Measurements from ENCODE around the gene TMEM114. TPM values are rescaled to one million over a fixed set of nuclear protein-coding genes. Genes with fewer than 3 reads are reported as not detected.

TMEM114 gene
- total RNA-seq, 1 donor from 2014 or later = not detected

DNA sequence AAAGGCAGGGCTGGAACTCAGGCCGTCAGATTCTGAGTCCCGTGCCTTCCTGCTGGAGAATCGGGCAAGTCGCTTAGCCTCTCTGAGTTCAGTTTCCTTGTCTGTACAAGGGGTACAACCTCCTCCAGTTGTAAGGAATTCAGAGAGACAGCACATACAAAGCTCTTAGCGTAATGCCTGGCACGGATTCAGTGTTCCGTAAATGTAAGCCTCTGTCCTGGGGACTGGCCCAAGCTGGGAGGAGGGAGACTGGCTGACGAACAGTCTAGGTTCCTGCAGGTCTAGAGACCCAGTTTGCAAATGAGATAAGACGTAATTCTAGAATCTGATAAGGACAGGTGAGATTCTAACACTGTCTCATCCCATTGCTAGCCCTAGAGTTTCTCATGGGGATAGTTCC, 41.1 kb upstream of the TMEM114 start:
- Histone ChIP-seq H3K36me3 (ENCODE audit: control insufficient read depth, insufficient read depth, low read length) (peaks cover 35% of the 10 kb centered on the region), H3K27me3 (ENCODE audit: control insufficient read depth, insufficient read depth, low read length) (no peaks in the 10 kb centered on the region), H3K4me3 (ENCODE audit: low read depth, low read length) (no peak overlapping the region)
- TF ChIP-seq, protein P1, sequence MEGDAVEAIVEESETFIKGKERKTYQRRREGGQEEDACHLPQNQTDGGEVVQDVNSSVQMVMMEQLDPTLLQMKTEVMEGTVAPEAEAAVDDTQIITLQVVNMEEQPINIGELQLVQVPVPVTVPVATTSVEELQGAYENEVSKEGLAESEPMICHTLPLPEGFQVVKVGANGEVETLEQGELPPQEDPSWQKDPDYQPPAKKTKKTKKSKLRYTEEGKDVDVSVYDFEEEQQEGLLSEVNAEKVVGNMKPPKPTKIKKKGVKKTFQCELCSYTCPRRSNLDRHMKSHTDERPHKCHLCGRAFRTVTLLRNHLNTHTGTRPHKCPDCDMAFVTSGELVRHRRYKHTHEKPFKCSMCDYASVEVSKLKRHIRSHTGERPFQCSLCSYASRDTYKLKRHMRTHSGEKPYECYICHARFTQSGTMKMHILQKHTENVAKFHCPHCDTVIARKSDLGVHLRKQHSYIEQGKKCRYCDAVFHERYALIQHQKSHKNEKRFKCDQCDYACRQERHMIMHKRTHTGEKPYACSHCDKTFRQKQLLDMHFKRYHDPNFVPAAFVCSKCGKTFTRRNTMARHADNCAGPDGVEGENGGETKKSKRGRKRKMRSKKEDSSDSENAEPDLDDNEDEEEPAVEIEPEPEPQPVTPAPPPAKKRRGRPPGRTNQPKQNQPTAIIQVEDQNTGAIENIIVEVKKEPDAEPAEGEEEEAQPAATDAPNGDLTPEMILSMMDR (IDR thresholded peaks at IDR 0.05; ENCODE audit: insufficient read depth, low read length, severe bottlenecking) = no peak
- DNase-seq (ENCODE audit: low read depth) (no peak), FAIRE-seq (no peak)

DNA sequence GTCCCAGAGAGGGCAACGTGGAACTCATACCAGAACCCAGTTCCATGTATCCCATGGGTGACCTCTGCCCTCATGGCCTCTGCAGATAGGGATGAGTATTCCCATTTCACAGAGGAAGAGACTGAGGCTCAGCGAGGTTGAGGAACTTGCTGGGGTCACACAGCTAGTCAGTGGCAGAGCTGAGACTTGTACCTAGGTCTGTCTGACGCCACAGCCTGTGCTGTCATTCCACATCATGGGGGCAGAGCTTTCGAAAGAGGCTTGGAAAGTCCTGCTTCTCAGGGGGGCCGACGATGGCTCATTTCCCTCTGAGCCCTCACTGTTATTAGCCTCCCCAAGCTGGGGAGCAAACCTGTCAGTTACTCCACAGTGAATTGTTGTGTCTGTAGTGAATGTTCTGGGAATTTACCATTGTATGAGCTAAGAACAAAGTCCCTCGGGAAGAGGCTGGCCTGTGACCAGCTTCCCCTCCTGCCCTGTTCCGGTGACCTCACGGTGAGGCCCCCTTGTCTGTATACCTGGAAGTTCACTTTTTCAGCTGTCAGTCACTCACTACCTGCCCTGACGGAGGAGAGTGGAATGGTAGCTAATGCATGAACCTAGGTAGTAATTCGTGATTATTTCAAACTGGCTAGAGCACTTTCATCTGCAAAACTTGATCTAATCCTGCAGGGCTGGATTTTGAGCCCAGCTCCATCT, 40.1 kb upstream of the TMEM114 start:
- no peak overlapping the region for H3K4me3 ChIP-seq (ENCODE audit: low read depth, low read length)
- DNase-seq (ENCODE audit: low read depth) (no peak), FAIRE-seq (peak; percentile 23)
- TF ChIP-seq, protein P1 (IDR thresholded peaks at IDR 0.05; ENCODE audit: insufficient read depth, low read length, severe bottlenecking) = no peak
- no peaks in the 10 kb centered on the region for H3K27me3 ChIP-seq (ENCODE audit: control insufficient read depth, insufficient read depth, low read length)
- peaks cover 42% of the 10 kb centered on the region for H3K36me3 ChIP-seq (ENCODE audit: control insufficient read depth, insufficient read depth, low read length)

- DNase-seq (ENCODE audit: low read depth) = no peak
- peaks cover 41% of the 10 kb centered on the region for H3K36me3 ChIP-seq (ENCODE audit: control insufficient read depth, insufficient read depth, low read length)
- no peak for FAIRE-seq
- TF ChIP-seq, protein P1 (IDR thresholded peaks at IDR 0.05; ENCODE audit: insufficient read depth, low read length, severe bottlenecking) = no peak
- H3K27me3 ChIP-seq (ENCODE audit: control insufficient read depth, insufficient read depth, low read length) = no peaks in the 10 kb centered on the region
- H3K4me3 ChIP-seq (ENCODE audit: low read depth, low read length) = no peak overlapping the region
Observed at GRCh38 chr16:8628981-8629725, 38.8 kb upstream of the TMEM114 start.

DNA sequence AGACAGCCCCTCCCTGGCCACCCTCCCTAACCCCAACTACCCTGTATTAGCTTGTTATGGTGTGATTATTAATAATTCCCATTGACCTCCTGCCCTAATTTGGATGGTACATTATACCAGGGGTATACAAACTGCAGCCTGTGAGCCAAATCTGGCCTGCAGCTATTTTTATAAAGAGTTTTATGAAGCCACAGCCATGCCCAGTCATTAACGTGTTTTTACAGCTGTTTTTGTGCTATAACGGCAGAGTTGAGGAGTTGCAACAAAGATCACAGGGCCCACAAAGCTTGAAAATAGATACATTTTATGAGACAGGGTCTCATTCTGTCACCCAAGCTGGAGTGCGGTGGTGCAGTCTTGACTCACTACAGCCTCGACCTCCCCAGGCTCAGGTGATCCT, 37.1 kb upstream of the TMEM114 start:
- Histone ChIP-seq H3K27me3 (ENCODE audit: control insufficient read depth, insufficient read depth, low read length) (no peaks in the 10 kb centered on the region), H3K36me3 (ENCODE audit: control insufficient read depth, insufficient read depth, low read length) (peaks cover 39% of the 10 kb centered on the region), H3K4me3 (ENCODE audit: low read depth, low read length) (no peak overlapping the region)
- no peak for DNase-seq (ENCODE audit: low read depth)
- FAIRE-seq = no peak
- TF ChIP-seq, protein P1 (IDR thresholded peaks at IDR 0.05; ENCODE audit: insufficient read depth, low read length, severe bottlenecking) = no peak

- Histone ChIP-seq H3K36me3 (ENCODE audit: control insufficient read depth, insufficient read depth, low read length) (peaks cover 38% of the 10 kb centered on the region), H3K4me3 (ENCODE audit: low read depth, low read length) (no peak overlapping the region), H3K27me3 (ENCODE audit: control insufficient read depth, insufficient read depth, low read length) (no peaks in the 10 kb centered on the region)
- DNase-seq (ENCODE audit: low read depth) = no peak
- FAIRE-seq = no peak
- TF ChIP-seq, protein P1 (IDR thresholded peaks at IDR 0.05; ENCODE audit: insufficient read depth, low read length, severe bottlenecking) = no peak
Observed at GRCh38 chr16:8626946-8627345, 36.6 kb upstream of the TMEM114 start.

Data from bronchial epithelial cell (primary cell).